Caco-2 (cell line): ENCODE measurements around the gene CXCR6. TPM values are rescaled to one million over a fixed set of nuclear protein-coding genes. Genes with fewer than 3 reads are reported as not detected.

Source experiments
- BruUV-seq: library from RNA; stranded (reverse); fragments of 400-500 nt; replicated peaks from 2 replicates; lab custom pipeline; 2021; lab: Mats Ljungman, UMichigan
- CTCF ChIA-PET: fragments of 300-600 bp; sonication (Branson Sonifier 250); formaldehyde crosslinking; loops from one replicate; lab custom pipeline; 2022; ENCODE audit warnings: antibody characterized with exemption; lab: Charles Lee
- POLR2A ChIA-PET: fragments of 300-600 bp; sonication (Branson Sonifier 250); formaldehyde crosslinking; loops from one replicate; lab custom pipeline; 2022; ENCODE audit warnings: antibody characterized with exemption; lab: Charles Lee
- DNase-seq, 2 experiments: peaks; one replicate each; pipeline versions ENCODE4 v3.0.0 to v3.0.0-alpha.2; 2020 to 2022
- H3K27me3 ChIP-seq: replicated peaks from 2 replicates; pipeline ENCODE4 v1.6.0; 2011; ENCODE audit warnings: low read length; ENCODE audit not compliant: control insufficient read depth, insufficient read depth
- H3K36me3 ChIP-seq: 2 replicates; pipeline ENCODE4 v1.5.1; 2011; ENCODE audit warnings: low read length; ENCODE audit not compliant: control insufficient read depth, insufficient read depth
- H3K4me1 ChIP-seq: fragments of 250-450 bp; sonication (Bioruptor Pico); 2 replicates; pipeline ENCODE4 v1.5.1; 2020; ENCODE audit warnings: mild to moderate bottlenecking
- H3K4me3 ChIP-seq: 2 replicates; pipeline ENCODE4 v1.5.1; 2011; ENCODE audit warnings: low read depth, mild to moderate bottlenecking, control low read depth, low read length
- H3K9me3 ChIP-seq: fragments of 250-450 bp; sonication (Bioruptor Pico); 2 replicates; pipeline ENCODE4 v1.5.1; 2020; ENCODE audit warnings: mild to moderate bottlenecking, moderate library complexity
- H3K27ac Mint-ChIP-seq: one replicate; pipeline ENCODE4 v1.8.0; 2022; ENCODE audit warnings: mixed read lengths; ENCODE audit not compliant: unreplicated experiment
- H3K27me3 Mint-ChIP-seq: one replicate; pipeline ENCODE4 v1.8.0; 2022; ENCODE audit warnings: mixed read lengths; ENCODE audit not compliant: insufficient read depth, unreplicated experiment
- H3K36me3 Mint-ChIP-seq: one replicate; pipeline ENCODE4 v1.8.0; 2022; ENCODE audit warnings: mild to moderate bottlenecking, mixed read lengths; ENCODE audit not compliant: insufficient read depth, unreplicated experiment
- H3K4me1 Mint-ChIP-seq: one replicate; pipeline ENCODE4 v1.8.0; 2022; ENCODE audit warnings: low read depth, mixed read lengths; ENCODE audit not compliant: unreplicated experiment
- H3K4me3 Mint-ChIP-seq: one replicate; pipeline ENCODE4 v1.8.0; 2022; ENCODE audit warnings: mild to moderate bottlenecking, moderate library complexity, mixed read lengths; ENCODE audit not compliant: unreplicated experiment
- H3K9me3 Mint-ChIP-seq: one replicate; pipeline ENCODE4 v1.8.0; 2022; ENCODE audit warnings: mixed read lengths; ENCODE audit not compliant: unreplicated experiment
- intact Hi-C: fragments of 100-400 bp; cut with micrococcal nuclease; formaldehyde crosslinking; loops from one replicate; pipeline ENCODE4 v1.10.0; 2022; ENCODE audit not compliant: unreplicated experiment
- total RNA-seq: library from RNA; stranded (reverse); gene quantifications from 2 replicates; pipeline ENCODE4 v1.2.3, GENCODE V29; 2022
- TF ChIP-seq, protein P1 (sequence below), 2 experiments: fragments of 200-600 bp in 1 of 2; IDR thresholded peaks; 1 replicate in 1 of 2; 2 replicates in 1 of 2; pipeline versions ENCODE4 v1.5.1 to v1.8.0; 2011 to 2022; ENCODE audit warnings: antibody characterized with exemption in 1 of 2, control low read depth in 1 of 2, inconsistent platforms in 1 of 2, low read depth in 1 of 2, low read length in 1 of 2, mild to moderate bottlenecking in 1 of 2, moderate library complexity in 1 of 2; ENCODE audit not compliant: insufficient read depth in 1 of 2, severe bottlenecking in 1 of 2, unreplicated experiment in 1 of 2

Gene CXCR6
- total RNA-seq, 1 experiment from 2014 or later, result not detected

DNA sequence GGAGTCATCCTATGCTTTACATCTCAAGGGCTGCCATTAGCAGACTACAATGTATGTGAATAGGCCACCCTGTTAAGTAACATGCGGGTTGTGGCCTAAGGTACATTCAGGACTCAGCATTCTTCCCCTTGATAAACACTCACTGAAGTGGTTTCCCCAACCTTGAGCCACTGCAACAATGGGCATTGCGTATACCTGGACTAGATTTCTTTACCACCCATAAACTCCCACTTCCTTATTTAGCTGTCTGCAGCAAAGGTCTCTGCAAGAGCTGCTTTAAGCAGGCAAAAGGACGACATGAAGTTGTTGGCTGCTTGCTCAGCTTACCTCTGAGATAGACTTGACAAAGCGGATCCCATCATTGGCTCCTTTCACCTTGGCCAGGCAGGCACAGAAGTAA, 36.1 kb downstream of the CXCR6 start:
- ChIA-PET CTCF (no interaction called here), POLR2A (no interaction called here)
- Histone ChIP-seq H3K27me3 (no peaks in the 10 kb centered on the region), H3K4me1 (no peaks in the 10 kb centered on the region), H3K9me3 (no peaks in the 10 kb centered on the region), H3K36me3 (no peaks in the 10 kb centered on the region; the same call in none of the 2 replicates), H3K4me3 (no peak overlapping the region)
- TF ChIP-seq, protein P1, sequence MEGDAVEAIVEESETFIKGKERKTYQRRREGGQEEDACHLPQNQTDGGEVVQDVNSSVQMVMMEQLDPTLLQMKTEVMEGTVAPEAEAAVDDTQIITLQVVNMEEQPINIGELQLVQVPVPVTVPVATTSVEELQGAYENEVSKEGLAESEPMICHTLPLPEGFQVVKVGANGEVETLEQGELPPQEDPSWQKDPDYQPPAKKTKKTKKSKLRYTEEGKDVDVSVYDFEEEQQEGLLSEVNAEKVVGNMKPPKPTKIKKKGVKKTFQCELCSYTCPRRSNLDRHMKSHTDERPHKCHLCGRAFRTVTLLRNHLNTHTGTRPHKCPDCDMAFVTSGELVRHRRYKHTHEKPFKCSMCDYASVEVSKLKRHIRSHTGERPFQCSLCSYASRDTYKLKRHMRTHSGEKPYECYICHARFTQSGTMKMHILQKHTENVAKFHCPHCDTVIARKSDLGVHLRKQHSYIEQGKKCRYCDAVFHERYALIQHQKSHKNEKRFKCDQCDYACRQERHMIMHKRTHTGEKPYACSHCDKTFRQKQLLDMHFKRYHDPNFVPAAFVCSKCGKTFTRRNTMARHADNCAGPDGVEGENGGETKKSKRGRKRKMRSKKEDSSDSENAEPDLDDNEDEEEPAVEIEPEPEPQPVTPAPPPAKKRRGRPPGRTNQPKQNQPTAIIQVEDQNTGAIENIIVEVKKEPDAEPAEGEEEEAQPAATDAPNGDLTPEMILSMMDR (IDR thresholded peaks at IDR 0.05; ENCODE audit: insufficient read depth in 1 of 2, low read depth in 1 of 2, low read length in 1 of 2, severe bottlenecking in 1 of 2, unreplicated experiment in 1 of 2), result no peak
- Mint-ChIP-seq H3K4me3 (no peak overlapping the region), H3K27me3 (no peaks in the 10 kb centered on the region), H3K27ac (no peak overlapping the region), H3K4me1 (no peaks in the 10 kb centered on the region), H3K36me3 (peaks cover 19% of the 10 kb centered on the region), H3K9me3 (no peaks in the 10 kb centered on the region)
- BruUV-seq, result no TSS peak
- intact Hi-C loops, result no loop called here
- no peak for DNase-seq

DNA sequence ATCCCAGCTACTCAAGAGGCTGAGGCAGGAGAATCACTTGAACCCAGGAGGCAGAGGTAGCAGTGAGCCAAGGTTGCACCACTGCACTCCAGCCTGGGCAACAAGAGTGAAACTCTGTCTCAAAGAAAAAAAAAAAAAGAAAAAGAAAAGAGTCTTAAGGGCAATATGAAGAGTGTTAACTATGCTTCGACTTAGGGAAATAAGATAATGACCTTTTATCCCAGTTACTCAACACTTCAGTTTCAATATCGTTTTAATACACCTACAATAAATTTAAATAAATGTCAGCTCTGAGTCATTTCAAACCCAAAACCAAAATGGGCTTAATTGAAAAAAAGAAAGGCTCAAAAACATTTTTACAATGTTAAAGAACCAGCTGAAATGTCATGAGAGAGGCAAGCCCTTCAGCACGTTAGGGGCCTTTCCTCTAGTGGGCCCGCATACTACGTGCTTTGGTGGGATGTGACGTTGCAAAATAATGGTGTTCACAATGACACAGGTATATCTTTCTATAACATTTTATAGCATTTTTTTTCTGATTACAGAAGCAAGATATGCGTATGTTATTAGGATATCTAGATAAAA, 37.1 kb downstream of the CXCR6 start:
- H3K4me1 Mint-ChIP-seq, result no peaks in the 10 kb centered on the region
- POLR2A ChIA-PET, result interaction anchor here (0.5 kb wide), 1 partner anchor 8 kb away, joined by 3 read pairs; no protein-coding TSS in a partner anchor
- no TSS peak for BruUV-seq
- no peaks in the 10 kb centered on the region for H3K27me3 ChIP-seq
- H3K27me3 Mint-ChIP-seq, result no peaks in the 10 kb centered on the region
- no peak overlapping the region for H3K4me3 ChIP-seq
- peaks cover 19% of the 10 kb centered on the region for H3K36me3 Mint-ChIP-seq
- H3K9me3 ChIP-seq, result no peaks in the 10 kb centered on the region
- no peak for DNase-seq
- TF ChIP-seq, protein P1 (IDR thresholded peaks at IDR 0.05; ENCODE audit: insufficient read depth in 1 of 2, low read depth in 1 of 2, low read length in 1 of 2, severe bottlenecking in 1 of 2, unreplicated experiment in 1 of 2), result no peak
- H3K4me3 Mint-ChIP-seq, result no peak overlapping the region
- H3K4me1 ChIP-seq, result peaks cover 2% of the 10 kb centered on the region
- intact Hi-C loops, result no loop called here
- H3K36me3 ChIP-seq, result no peaks in the 10 kb centered on the region; the same call in none of the 2 replicates
- no peaks in the 10 kb centered on the region for H3K9me3 Mint-ChIP-seq
- CTCF ChIA-PET, result no interaction called here
- no peak overlapping the region for H3K27ac Mint-ChIP-seq

DNA sequence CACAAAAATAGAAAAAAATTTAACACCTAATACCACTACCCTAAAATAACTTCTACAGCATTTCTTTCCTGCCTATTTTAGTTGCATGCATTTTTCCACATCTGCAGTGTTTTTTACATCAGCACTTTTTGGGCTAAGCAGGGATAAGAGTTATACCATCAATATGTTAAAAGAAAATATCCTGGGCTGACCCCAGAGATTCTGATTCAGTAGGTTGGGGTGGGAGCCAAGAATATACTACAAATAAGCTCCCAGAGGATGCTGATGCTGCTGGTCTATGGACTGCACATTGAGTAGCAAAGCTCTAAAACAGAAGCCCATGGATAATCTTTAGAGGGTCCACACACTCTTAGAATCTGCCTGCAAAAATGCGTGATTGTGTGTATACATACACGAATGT, 37.6 kb downstream of the CXCR6 start:
- Histone ChIP-seq H3K4me1 (peaks cover 7% of the 10 kb centered on the region), H3K4me3 (no peak overlapping the region), H3K36me3 (no peaks in the 10 kb centered on the region; the same call in 1 of the 2 replicates), H3K9me3 (no peaks in the 10 kb centered on the region), H3K27me3 (no peaks in the 10 kb centered on the region)
- ChIA-PET CTCF (no interaction called here), POLR2A (no interaction called here)
- no TSS peak for BruUV-seq
- Mint-ChIP-seq H3K9me3 (no peaks in the 10 kb centered on the region), H3K4me3 (no peak overlapping the region), H3K27ac (no peak overlapping the region), H3K36me3 (peaks cover 19% of the 10 kb centered on the region), H3K27me3 (no peaks in the 10 kb centered on the region), H3K4me1 (peaks cover under 1% of the 10 kb centered on the region)
- TF ChIP-seq, protein P1 (IDR thresholded peaks at IDR 0.05; ENCODE audit: insufficient read depth in 1 of 2, low read depth in 1 of 2, low read length in 1 of 2, severe bottlenecking in 1 of 2, unreplicated experiment in 1 of 2), result no peak
- intact Hi-C loops, result no loop called here
- DNase-seq, result no peak
